ENCODE results near the gene SUMF1.

The SUMF1 gene

GRCh38 chr3:4514321-4514720 is 47.3 kb upstream of the SUMF1 start:
- TF ChIP-seq ISL1 (CRISPR knock-in tag; IDR thresholded peaks at IDR 0.05): no peak
- TF ChIP-seq, protein P1, sequence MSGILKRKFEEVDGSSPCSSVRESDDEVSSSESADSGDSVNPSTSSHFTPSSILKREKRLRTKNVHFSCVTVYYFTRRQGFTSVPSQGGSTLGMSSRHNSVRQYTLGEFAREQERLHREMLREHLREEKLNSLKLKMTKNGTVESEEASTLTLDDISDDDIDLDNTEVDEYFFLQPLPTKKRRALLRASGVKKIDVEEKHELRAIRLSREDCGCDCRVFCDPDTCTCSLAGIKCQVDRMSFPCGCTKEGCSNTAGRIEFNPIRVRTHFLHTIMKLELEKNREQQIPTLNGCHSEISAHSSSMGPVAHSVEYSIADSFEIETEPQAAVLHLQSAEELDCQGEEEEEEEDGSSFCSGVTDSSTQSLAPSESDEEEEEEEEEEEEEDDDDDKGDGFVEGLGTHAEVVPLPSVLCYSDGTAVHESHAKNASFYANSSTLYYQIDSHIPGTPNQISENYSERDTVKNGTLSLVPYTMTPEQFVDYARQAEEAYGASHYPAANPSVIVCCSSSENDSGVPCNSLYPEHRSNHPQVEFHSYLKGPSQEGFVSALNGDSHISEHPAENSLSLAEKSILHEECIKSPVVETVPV (CRISPR knock-in tag; IDR thresholded peaks at IDR 0.05): no peak
- no peak for TF ChIP-seq TOX (CRISPR knock-in tag; IDR thresholded peaks at IDR 0.05; ENCODE audit: borderline replicate concordance)
- no peak for TF ChIP-seq ZC3H10 (CRISPR knock-in tag; IDR thresholded peaks at IDR 0.05)
- TF ChIP-seq TCF4 (CRISPR knock-in tag; IDR thresholded peaks at IDR 0.05; ENCODE audit: borderline replicate concordance): no peak
- TF ChIP-seq ZNF70 (CRISPR knock-in tag; IDR thresholded peaks at IDR 0.05): no peak
- no peak for TF ChIP-seq ZFP30 (CRISPR knock-in tag; IDR thresholded peaks at IDR 0.05)
- TF ChIP-seq ARNTL (CRISPR knock-in tag; IDR thresholded peaks at IDR 0.05; ENCODE audit: borderline replicate concordance, low read depth): no peak
- TF ChIP-seq SNAI2 (CRISPR knock-in tag; IDR thresholded peaks at IDR 0.05): no peak
- TF ChIP-seq BACH2 (CRISPR knock-in tag; IDR thresholded peaks at IDR 0.05; ENCODE audit: borderline replicate concordance): no peak
- TF ChIP-seq, protein P2, sequence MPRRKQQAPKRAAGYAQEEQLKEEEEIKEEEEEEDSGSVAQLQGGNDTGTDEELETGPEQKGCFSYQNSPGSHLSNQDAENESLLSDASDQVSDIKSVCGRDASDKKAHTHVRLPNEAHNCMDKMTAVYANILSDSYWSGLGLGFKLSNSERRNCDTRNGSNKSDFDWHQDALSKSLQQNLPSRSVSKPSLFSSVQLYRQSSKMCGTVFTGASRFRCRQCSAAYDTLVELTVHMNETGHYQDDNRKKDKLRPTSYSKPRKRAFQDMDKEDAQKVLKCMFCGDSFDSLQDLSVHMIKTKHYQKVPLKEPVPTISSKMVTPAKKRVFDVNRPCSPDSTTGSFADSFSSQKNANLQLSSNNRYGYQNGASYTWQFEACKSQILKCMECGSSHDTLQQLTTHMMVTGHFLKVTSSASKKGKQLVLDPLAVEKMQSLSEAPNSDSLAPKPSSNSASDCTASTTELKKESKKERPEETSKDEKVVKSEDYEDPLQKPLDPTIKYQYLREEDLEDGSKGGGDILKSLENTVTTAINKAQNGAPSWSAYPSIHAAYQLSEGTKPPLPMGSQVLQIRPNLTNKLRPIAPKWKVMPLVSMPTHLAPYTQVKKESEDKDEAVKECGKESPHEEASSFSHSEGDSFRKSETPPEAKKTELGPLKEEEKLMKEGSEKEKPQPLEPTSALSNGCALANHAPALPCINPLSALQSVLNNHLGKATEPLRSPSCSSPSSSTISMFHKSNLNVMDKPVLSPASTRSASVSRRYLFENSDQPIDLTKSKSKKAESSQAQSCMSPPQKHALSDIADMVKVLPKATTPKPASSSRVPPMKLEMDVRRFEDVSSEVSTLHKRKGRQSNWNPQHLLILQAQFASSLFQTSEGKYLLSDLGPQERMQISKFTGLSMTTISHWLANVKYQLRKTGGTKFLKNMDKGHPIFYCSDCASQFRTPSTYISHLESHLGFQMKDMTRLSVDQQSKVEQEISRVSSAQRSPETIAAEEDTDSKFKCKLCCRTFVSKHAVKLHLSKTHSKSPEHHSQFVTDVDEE (CRISPR knock-in tag; IDR thresholded peaks at IDR 0.05): no peak
- TF ChIP-seq ZNF565 (CRISPR knock-in tag; conservative IDR thresholded peaks at IDR 0.05; ENCODE audit: low read depth): no peak
- no peak for TF ChIP-seq OSR1 (CRISPR knock-in tag; IDR thresholded peaks at IDR 0.05)
- no peak for TF ChIP-seq GLIS3 (CRISPR knock-in tag; IDR thresholded peaks at IDR 0.05)
- TF ChIP-seq ZFP3 (CRISPR knock-in tag; IDR thresholded peaks at IDR 0.05): no peak
- TF ChIP-seq POU6F1 (CRISPR knock-in tag; IDR thresholded peaks at IDR 0.05; ENCODE audit: borderline replicate concordance, low read depth): no peak
- ATAC-seq: no peak

GRCh38 chr3:4512895-4513616 is 46.0 kb upstream of the SUMF1 start:
- TF ChIP-seq GLIS3 (CRISPR knock-in tag; IDR thresholded peaks at IDR 0.05) (no peak), ZC3H10 (CRISPR knock-in tag; IDR thresholded peaks at IDR 0.05) (no peak), BACH2 (CRISPR knock-in tag; IDR thresholded peaks at IDR 0.05; ENCODE audit: borderline replicate concordance) (no peak), ARNTL (CRISPR knock-in tag; IDR thresholded peaks at IDR 0.05; ENCODE audit: borderline replicate concordance, low read depth) (no peak), CSDC2 (CRISPR knock-in tag; IDR thresholded peaks at IDR 0.05) (no peak), ZFP30 (CRISPR knock-in tag; IDR thresholded peaks at IDR 0.05) (no peak), ISL1 (CRISPR knock-in tag; IDR thresholded peaks at IDR 0.05) (no peak), RARB (CRISPR knock-in tag; IDR thresholded peaks at IDR 0.05) (no peak), OSR1 (CRISPR knock-in tag; IDR thresholded peaks at IDR 0.05) (no peak), SNAI2 (CRISPR knock-in tag; IDR thresholded peaks at IDR 0.05) (no peak), PPARA (CRISPR knock-in tag; IDR thresholded peaks at IDR 0.05; ENCODE audit: borderline replicate concordance) (0 out of 2 replicates have a peak, but pooled peaks have one; percentile 2)
- TF ChIP-seq, protein P3, sequence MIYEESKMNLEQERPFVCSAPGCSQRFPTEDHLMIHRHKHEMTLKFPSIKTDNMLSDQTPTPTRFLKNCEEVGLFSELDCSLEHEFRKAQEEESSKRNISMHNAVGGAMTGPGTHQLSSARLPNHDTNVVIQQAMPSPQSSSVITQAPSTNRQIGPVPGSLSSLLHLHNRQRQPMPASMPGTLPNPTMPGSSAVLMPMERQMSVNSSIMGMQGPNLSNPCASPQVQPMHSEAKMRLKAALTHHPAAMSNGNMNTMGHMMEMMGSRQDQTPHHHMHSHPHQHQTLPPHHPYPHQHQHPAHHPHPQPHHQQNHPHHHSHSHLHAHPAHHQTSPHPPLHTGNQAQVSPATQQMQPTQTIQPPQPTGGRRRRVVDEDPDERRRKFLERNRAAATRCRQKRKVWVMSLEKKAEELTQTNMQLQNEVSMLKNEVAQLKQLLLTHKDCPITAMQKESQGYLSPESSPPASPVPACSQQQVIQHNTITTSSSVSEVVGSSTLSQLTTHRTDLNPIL (CRISPR knock-in tag; IDR thresholded peaks at IDR 0.05; ENCODE audit: low read depth): no peak
- TF ChIP-seq, protein P2 (CRISPR knock-in tag; IDR thresholded peaks at IDR 0.05): peak; percentile 72
- TF ChIP-seq, protein P4, sequence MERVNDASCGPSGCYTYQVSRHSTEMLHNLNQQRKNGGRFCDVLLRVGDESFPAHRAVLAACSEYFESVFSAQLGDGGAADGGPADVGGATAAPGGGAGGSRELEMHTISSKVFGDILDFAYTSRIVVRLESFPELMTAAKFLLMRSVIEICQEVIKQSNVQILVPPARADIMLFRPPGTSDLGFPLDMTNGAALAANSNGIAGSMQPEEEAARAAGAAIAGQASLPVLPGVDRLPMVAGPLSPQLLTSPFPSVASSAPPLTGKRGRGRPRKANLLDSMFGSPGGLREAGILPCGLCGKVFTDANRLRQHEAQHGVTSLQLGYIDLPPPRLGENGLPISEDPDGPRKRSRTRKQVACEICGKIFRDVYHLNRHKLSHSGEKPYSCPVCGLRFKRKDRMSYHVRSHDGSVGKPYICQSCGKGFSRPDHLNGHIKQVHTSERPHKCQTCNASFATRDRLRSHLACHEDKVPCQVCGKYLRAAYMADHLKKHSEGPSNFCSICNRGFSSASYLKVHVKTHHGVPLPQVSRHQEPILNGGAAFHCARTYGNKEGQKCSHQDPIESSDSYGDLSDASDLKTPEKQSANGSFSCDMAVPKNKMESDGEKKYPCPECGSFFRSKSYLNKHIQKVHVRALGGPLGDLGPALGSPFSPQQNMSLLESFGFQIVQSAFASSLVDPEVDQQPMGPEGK (CRISPR knock-in tag; IDR thresholded peaks at IDR 0.05; ENCODE audit: borderline replicate concordance): no peak
- ATAC-seq: peak; percentile 52; the same call in 1 of the 3 replicates
